Skeletal muscle satellite cell (primary cell): ENCODE measurements around the gene CMIP.

Experiments
- H3K27me3 ChIP-seq: 2 replicates; pipeline ENCODE4 v1.7.0; 2013; ENCODE audit warnings: low read length; ENCODE audit not compliant: control insufficient read depth, insufficient read depth
- H3K36me3 ChIP-seq: 2 replicates; pipeline ENCODE4 v1.7.0; 2013; ENCODE audit warnings: mild to moderate bottlenecking, control low read depth, low read length; ENCODE audit not compliant: insufficient read depth
- H3K4me1 ChIP-seq: 2 replicates; pipeline ENCODE4 v1.7.0; 2013; ENCODE audit warnings: low read length; ENCODE audit not compliant: control insufficient read depth, insufficient read depth
- H3K4me2 ChIP-seq: 2 replicates; pipeline ENCODE4 v1.7.0; 2013; ENCODE audit warnings: mild to moderate bottlenecking, low read length
- H3K4me3 ChIP-seq: 2 replicates; pipeline ENCODE4 v1.7.0; 2013; ENCODE audit warnings: low read length
- H3K9ac ChIP-seq: 2 replicates; pipeline ENCODE4 v1.7.0; 2013; ENCODE audit warnings: mild to moderate bottlenecking, low read depth, low read length, moderate library complexity
- H3K9me3 ChIP-seq: replicated peaks from 2 replicates; pipeline ENCODE4 v1.7.0; 2013; ENCODE audit warnings: mild to moderate bottlenecking, control low read depth, low read length

Gene CMIP

DNA sequence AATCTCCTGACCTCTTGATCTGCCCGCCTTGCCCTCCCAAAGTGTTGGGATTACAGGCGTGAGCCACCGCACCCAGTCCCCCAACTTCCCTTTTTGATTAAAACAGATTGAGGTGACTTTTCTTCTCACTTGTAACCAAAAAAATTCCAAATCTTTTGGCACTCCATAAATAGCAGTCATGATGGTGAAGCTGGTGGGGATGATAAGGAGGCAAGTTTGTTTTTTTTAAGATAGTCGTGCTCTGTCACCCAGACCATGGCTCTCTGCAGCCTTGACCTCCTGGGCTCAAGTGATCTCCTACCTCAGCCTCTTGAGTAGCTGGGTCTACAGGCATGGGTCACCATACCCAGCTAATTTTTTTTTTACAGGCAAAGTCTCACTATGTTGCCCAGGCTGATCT, 299.8 kb downstream of the CMIP start:
- Histone ChIP-seq H3K4me2 (no peak overlapping the region), H3K4me3 (no peak overlapping the region), H3K9me3 (no peaks in the 10 kb centered on the region), H3K9ac (no peak overlapping the region), H3K4me1 (peaks cover 8% of the 10 kb centered on the region), H3K36me3 (no peaks in the 10 kb centered on the region), H3K27me3 (peaks cover 8% of the 10 kb centered on the region)

DNA sequence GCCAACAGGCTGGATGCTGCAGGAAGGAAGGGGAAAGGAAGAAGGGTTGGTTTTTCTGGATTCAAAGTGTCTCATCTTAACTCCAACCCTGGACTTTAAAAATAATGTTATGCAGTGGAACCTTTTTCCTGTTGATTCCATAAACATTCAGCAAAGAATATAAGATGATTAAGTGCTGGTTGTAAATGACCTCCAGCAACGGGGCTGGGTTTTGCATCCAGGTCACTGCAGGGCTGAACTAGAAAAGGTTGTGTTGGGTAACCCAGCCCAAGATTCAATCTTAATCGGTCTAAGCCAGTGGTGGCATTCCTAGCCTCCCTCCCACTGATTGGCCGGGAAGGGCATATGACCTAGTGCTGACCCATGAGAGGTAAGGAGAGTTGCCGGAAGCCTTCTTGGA, 300.3 kb downstream of the CMIP start:
- H3K4me2 ChIP-seq = no peak overlapping the region
- H3K4me3 ChIP-seq = no peak overlapping the region
- H3K36me3 ChIP-seq = no peaks in the 10 kb centered on the region
- no peaks in the 10 kb centered on the region for H3K9me3 ChIP-seq
- H3K9ac ChIP-seq = no peak overlapping the region
- peaks cover 8% of the 10 kb centered on the region for H3K4me1 ChIP-seq
- peaks cover 8% of the 10 kb centered on the region for H3K27me3 ChIP-seq

DNA sequence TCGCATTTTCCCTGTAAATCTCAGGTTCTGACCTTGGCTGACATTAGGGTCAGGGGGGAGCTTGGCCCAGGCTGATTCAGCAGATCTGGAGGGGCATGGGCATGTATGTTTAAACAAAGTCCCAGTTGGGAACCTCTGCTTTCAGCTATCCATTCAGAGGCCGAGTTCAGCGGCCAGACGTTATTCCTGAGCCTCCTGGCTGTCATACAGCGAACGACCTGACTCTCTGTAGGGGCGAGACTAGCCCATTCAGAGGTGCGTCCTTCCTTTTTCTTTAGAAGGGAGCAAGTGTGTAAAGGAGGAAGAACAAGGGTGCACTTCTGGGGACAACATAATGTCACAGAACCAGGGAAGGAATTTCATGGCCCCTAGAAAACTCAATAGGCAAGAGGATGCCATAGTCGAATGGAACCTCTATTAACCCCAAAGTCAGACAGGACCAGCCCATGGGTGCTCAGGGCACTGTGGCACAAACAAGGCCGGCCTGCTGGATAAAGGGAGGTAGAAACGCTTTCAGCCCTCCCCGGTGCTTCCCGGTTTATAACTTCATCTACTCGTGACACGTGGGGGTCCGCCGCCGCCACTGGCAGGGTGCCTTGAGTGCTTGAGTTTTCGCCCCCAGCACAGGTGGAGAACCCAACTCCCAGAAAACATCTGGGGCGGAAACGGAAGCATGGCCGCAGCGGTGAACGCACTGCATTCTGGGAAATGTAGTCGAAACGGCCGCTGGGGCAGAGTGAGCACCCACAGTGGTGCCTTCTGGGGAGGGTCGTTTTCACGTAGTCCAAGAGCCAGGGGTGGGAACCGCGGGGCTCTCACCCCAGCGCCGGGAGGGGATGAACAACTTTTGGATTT, 301.3 kb downstream of the CMIP start:
- Histone ChIP-seq H3K4me1 (peaks cover 8% of the 10 kb centered on the region), H3K27me3 (peaks cover 5% of the 10 kb centered on the region), H3K9me3 (no peaks in the 10 kb centered on the region), H3K4me3 (peak overlapping the region; percentile 70), H3K4me2 (peak overlapping the region; percentile 90), H3K9ac (no peak overlapping the region), H3K36me3 (no peaks in the 10 kb centered on the region)

DNA sequence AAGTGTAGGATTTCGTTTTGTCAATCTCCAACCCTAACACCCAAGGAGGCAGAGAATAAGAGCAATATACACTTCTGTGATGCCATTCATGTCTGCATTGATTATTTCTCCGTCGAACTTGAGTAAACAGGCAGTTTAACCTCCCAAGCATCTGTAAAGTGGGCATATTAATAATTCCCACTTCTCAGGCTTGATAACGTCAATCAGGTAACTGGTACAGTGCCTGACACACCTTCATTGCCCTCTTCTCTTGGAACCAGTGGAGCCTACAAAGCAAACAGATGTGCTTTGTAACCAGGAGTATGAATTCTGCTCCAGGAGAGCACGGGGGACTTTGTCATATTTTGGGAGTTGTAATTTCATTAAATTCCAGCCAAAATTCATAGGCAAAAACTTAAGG, 302.0 kb downstream of the CMIP start:
- H3K4me3 ChIP-seq = peak overlapping the region; percentile 70
- H3K36me3 ChIP-seq = no peaks in the 10 kb centered on the region
- peaks cover 8% of the 10 kb centered on the region for H3K4me1 ChIP-seq
- H3K9ac ChIP-seq = no peak overlapping the region
- H3K27me3 ChIP-seq = no peaks in the 10 kb centered on the region
- no peaks in the 10 kb centered on the region for H3K9me3 ChIP-seq
- peak overlapping the region; percentile 90 for H3K4me2 ChIP-seq

DNA sequence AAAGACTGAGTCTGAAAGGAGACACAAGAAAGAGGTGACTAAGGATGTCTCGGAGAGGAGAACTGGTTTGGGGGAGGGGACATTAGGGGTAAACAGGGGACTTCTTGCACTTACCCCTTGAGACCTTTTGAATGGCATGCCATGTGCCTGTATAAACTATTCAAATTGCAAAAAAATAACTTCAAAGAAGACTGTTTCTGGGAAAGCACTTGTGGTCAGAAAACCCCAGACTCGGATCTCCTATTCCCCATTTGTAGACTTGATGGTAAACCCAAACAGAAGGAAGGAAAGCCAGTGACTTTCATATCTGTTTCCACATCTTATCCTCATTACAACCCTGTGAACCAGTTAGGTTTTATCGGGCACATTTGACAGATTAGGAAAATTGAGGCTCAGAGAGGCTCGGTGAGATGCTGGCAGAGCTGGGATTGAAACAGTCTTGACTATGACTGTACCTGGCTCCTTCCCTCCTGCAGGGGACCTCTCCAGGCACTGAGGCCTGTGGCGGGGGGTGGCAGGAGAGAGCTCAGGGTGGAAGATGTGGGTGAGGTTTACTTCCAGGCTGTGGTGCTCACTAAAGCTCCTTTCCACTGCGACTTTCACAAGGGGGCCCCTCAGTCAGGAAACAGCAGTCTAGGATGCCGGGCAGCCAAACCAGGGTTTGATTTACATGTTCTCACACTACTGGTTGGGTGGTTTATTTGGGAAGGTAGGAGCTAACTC, 304.0 kb downstream of the CMIP start:
- Histone ChIP-seq H3K4me2 (no peak overlapping the region), H3K36me3 (no peaks in the 10 kb centered on the region), H3K27me3 (no peaks in the 10 kb centered on the region), H3K9ac (no peak overlapping the region), H3K4me1 (peaks cover 15% of the 10 kb centered on the region), H3K4me3 (no peak overlapping the region), H3K9me3 (no peaks in the 10 kb centered on the region)

DNA sequence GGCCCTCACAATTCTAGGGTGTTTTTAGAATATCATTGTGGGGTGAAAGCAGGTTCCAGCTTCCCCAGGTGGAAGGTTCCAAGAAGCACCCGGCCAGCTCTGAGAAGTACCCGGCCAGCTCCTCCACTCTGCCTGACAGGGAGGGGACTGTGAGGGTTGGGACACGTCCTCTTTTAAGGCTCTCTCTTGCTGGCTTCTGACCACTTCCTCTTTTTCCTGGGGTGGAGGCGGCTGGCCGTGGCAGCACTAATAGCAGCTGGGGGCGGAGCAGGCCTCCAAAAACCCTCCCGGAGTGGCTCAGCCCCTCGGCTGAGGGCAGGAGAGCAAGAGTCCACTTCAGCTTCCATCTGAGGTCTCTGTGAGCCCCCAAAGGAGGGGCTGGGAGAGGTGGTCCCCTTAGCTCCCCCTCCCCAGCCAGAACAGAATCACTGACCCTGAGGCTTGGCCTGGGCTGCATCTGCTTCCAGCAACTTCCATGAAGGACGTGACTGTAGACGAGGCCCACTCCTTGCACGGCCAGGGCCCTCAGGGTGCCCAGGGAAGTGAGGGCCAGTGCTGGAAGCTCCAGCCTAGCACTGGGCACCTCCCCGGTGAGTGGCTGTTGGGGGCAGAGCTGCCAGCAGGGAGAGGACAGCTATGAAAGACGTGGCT, 307.7 kb downstream of the CMIP start:
- no peak overlapping the region for H3K4me3 ChIP-seq
- no peaks in the 10 kb centered on the region for H3K27me3 ChIP-seq
- H3K9ac ChIP-seq = no peak overlapping the region
- H3K36me3 ChIP-seq = no peaks in the 10 kb centered on the region
- no peaks in the 10 kb centered on the region for H3K9me3 ChIP-seq
- peaks cover 7% of the 10 kb centered on the region for H3K4me1 ChIP-seq
- no peak overlapping the region for H3K4me2 ChIP-seq

DNA sequence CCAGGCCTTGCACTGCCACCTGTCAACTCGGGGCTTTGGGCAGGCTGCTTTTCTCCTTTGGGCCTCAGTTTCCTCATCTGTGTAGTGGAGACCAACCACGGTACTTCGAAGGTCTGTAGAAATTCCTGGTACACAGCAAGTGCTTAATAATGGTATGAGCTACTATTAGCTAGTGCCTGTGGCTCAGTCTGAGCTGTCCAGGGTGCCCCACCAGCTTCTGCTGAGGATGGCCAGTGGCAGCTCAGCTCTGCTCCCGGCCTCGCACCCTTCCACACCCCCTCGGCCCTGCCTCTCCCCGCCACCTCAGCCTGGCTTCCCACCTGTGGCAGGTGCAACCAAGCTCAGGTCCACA, 308.2 kb downstream of the CMIP start:
- peaks cover 7% of the 10 kb centered on the region for H3K4me1 ChIP-seq
- H3K36me3 ChIP-seq = no peaks in the 10 kb centered on the region
- H3K4me2 ChIP-seq = no peak overlapping the region
- no peaks in the 10 kb centered on the region for H3K27me3 ChIP-seq
- H3K9me3 ChIP-seq = no peaks in the 10 kb centered on the region
- H3K9ac ChIP-seq = no peak overlapping the region
- no peak overlapping the region for H3K4me3 ChIP-seq

DNA sequence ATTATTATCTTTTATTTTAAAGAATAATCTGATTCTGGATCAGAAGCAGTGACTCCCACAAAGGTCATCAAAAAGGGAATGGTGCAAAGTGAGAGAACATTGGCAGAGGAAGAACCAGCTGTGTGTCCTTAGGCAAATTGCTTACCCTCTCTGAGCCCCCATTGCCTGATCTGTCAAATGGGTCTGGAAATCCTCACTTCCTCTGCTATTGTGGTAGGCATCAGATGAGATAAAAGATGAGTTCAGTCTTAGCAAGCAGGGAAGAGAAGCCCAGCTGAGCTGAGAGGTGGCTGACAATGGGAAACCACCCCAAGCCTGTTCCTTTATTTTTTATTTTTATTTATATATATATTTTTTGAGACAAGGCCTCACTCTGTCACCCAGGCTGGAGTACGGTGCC, 310.2 kb downstream of the CMIP start:
- Histone ChIP-seq H3K4me1 (peaks cover 7% of the 10 kb centered on the region), H3K27me3 (no peaks in the 10 kb centered on the region), H3K9ac (no peak overlapping the region), H3K4me2 (no peak overlapping the region), H3K9me3 (no peaks in the 10 kb centered on the region), H3K36me3 (no peaks in the 10 kb centered on the region), H3K4me3 (no peak overlapping the region)

DNA sequence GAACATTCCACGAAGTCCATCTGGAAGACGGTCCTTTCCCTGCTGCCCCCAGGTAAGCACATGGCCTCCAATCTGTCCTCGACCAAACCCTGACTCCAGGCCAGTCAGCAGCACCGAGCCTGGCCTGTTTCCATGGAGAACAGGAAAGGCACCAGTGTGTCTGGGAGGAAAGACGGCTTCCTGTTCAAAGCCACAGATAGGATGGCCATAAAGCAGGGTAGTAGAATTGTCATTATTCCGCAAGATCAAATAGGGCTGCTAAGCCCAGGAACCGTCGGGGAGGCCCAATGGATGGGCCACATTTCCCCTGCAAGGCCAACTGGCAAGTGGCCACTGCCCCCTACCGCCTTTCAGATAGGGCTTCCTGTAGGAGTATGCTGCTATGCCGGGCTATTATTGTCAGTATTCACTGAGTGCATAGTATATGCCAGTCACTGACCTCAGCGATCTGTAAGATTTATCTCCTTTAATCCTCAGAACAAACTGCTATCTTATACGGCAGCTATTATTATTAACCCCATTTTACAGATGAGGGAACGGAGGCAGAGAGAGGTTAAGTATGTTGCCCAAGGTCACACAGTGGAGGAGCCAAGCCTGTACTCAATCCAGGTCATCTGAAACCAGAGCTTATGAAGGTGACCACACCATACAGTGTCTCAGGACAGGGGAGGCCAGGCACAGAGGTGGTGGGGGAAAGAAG, 311.5 kb downstream of the CMIP start:
- H3K4me3 ChIP-seq = no peak overlapping the region
- H3K4me2 ChIP-seq = no peak overlapping the region
- H3K4me1 ChIP-seq = peaks cover 7% of the 10 kb centered on the region
- no peak overlapping the region for H3K9ac ChIP-seq
- no peaks in the 10 kb centered on the region for H3K36me3 ChIP-seq
- H3K27me3 ChIP-seq = peaks cover 3% of the 10 kb centered on the region
- H3K9me3 ChIP-seq = no peaks in the 10 kb centered on the region

DNA sequence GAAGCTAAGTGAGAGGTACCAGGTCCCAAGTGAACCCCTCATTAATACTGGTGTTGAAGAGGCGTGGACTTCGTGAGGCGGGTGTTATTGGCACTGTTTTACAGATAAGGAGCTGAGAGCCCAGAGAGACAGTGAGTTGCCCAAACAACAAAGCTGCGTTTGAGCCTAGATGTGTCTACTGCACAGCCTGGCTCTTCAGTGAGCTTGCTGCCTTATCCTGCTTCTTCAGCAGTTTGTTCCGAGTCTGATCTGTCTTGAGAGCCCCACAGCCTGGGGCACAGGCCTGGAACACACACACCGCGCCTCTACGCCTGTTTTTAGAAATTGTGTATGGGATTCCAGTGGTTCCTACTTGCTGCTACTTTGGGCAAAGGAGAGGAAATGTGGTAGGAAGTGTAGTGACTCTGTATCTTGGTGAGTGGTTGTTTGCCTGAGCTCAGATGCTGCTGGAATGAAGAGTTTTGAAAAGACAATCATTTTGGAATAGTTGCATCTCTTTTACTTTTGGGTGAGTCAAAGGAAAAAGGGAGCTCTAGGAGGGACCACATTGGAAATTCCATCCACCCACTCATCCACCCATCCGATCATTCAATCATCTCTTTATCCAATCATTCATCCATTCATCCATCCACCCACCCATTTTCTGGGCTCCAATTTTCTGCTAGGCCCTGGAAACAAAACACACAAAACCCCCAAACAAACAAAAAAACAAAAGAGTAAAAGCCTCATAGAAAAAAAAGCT, 312.2 kb downstream of the CMIP start:
- no peak overlapping the region for H3K9ac ChIP-seq
- no peaks in the 10 kb centered on the region for H3K9me3 ChIP-seq
- no peak overlapping the region for H3K4me2 ChIP-seq
- H3K36me3 ChIP-seq = no peaks in the 10 kb centered on the region
- H3K4me1 ChIP-seq = peaks cover 7% of the 10 kb centered on the region
- H3K27me3 ChIP-seq = peaks cover 3% of the 10 kb centered on the region
- H3K4me3 ChIP-seq = no peak overlapping the region

DNA sequence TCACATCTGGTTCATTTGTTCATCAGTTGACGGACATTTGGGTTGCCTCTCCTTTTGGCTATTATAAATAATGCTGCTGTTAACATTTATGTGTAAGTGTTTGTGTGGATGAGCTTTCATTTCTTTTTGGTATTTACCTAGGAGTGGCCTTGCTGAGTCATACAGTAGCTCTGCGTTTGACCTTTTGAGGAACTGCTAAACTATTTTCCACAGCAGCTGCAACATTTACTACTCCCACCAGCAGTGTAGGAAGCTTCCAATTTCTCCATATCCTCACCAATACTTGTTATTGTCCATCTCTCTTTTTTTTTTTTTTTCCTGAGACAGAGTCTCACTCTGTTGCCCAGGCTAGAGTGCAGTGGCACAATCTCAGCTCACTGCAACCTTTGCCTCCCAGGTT, 313.8 kb downstream of the CMIP start:
- Histone ChIP-seq H3K4me3 (no peak overlapping the region), H3K4me1 (no peaks in the 10 kb centered on the region), H3K9me3 (no peaks in the 10 kb centered on the region), H3K9ac (no peak overlapping the region), H3K27me3 (peaks cover 12% of the 10 kb centered on the region), H3K4me2 (no peak overlapping the region), H3K36me3 (no peaks in the 10 kb centered on the region)
